Loucy (cell line): ENCODE data around the gene TPCN2.

Experiments
- EZH2phosphoT487 ChIP-seq: fragments of 200-600 bp; IDR thresholded peaks from 2 replicates; pipeline ENCODE4 v1.6.1; 2018; ENCODE audit warnings: antibody characterized with exemption, mild to moderate bottlenecking, moderate library complexity, borderline replicate concordance
- TF ChIP-seq, protein P1 (sequence below): fragments of 200-600 bp; sonication (generic); conservative IDR thresholded peaks from 2 replicates; pipeline ENCODE4 v1.5.1; 2014; ENCODE audit warnings: mild to moderate bottlenecking, antibody characterized with exemption, low read length

DNA sequence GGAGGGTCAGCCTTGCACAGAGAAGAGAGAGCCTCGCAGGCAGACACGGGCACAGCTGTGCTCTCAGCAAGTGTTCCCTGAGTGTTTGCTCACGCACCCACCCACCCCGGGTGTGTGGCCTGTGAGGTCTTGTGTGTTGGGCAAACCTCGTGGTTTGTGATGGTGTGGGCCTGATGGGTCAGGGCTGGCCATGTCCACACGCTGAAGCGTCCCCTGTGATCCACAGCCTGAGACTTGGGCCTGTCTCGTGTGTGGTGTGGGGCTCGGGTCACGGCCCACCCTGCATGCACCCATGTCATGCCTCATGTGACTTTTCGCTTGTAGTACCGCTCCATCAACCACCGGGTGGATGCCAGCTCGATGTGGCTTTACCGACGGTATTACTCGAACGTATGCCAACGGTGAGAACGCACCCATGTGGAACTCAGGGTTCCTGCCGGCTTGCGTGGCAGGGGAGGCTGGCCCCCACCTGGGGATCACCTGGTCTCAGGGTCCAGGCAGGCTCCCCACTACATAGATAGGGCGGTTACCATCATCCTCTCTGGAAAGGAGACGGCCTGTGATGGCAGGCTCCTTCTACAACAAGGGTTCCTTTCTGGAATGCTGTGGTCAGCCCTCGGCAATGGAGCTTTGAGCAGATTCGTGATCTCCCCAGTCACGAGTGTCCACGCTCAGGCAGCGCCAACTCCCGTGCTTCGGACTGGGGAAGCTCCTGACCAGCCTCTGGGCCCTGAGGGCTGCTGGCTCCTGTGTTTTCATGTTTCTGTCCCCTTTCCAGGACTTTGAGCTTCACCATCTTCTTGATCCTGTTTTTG lies 5.9 kb downstream of the TPCN2 start:
- TF ChIP-seq, protein P1, sequence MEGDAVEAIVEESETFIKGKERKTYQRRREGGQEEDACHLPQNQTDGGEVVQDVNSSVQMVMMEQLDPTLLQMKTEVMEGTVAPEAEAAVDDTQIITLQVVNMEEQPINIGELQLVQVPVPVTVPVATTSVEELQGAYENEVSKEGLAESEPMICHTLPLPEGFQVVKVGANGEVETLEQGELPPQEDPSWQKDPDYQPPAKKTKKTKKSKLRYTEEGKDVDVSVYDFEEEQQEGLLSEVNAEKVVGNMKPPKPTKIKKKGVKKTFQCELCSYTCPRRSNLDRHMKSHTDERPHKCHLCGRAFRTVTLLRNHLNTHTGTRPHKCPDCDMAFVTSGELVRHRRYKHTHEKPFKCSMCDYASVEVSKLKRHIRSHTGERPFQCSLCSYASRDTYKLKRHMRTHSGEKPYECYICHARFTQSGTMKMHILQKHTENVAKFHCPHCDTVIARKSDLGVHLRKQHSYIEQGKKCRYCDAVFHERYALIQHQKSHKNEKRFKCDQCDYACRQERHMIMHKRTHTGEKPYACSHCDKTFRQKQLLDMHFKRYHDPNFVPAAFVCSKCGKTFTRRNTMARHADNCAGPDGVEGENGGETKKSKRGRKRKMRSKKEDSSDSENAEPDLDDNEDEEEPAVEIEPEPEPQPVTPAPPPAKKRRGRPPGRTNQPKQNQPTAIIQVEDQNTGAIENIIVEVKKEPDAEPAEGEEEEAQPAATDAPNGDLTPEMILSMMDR = no peak
- TF ChIP-seq EZH2phosphoT487 = no peak
